H9 (cell line): ENCODE data around the gene SLC35A5. TPM values are rescaled to one million over a fixed set of nuclear protein-coding genes. Genes with fewer than 3 reads are reported as not detected.

ENCODE experiments used
- DNase-seq: peaks from one replicate; pipeline ENCODE4 v3.0.0-alpha.2; 2017
- H2AFZ ChIP-seq: one replicate; pipeline ENCODE4 v1.6.1; 2013; ENCODE audit warnings: mild to moderate bottlenecking, low read length, control low read depth, moderate library complexity
- H2AK5ac ChIP-seq: 2 replicates; pipeline ENCODE4 v1.6.1; 2013; ENCODE audit warnings: low read length, control low read depth, mixed read lengths; ENCODE audit not compliant: insufficient read length
- H2BK120ac ChIP-seq: one replicate; pipeline ENCODE4 v1.6.1; 2013; ENCODE audit warnings: low read depth, mild to moderate bottlenecking, low read length, control low read depth, inconsistent platforms; ENCODE audit not compliant: poor library complexity, severe bottlenecking
- H2BK12ac ChIP-seq: 2 replicates; pipeline ENCODE4 v1.6.1; 2013; ENCODE audit warnings: low read length, control low read depth, mixed read lengths, low read depth; ENCODE audit not compliant: insufficient read length
- H2BK15ac ChIP-seq: 2 replicates; pipeline ENCODE4 v1.6.1; 2013; ENCODE audit warnings: low read depth, low read length, control low read depth
- H2BK20ac ChIP-seq: one replicate; pipeline ENCODE4 v1.6.1; 2013; ENCODE audit warnings: low read depth, mild to moderate bottlenecking, low read length, control low read depth, inconsistent platforms; ENCODE audit not compliant: poor library complexity, severe bottlenecking
- H2BK5ac ChIP-seq: 2 replicates; pipeline ENCODE4 v1.6.1; 2013; ENCODE audit warnings: low read length, control low read depth, mixed read lengths; ENCODE audit not compliant: insufficient read length
- H3K14ac ChIP-seq: 2 replicates; pipeline ENCODE4 v1.6.1; 2013; ENCODE audit warnings: low read length, control low read depth; ENCODE audit not compliant: insufficient read depth
- H3K18ac ChIP-seq: 2 replicates; pipeline ENCODE4 v1.6.1; 2013; ENCODE audit warnings: low read depth, mild to moderate bottlenecking, mixed read lengths, low read length, control low read depth; ENCODE audit not compliant: insufficient read length
- H3K23ac ChIP-seq: 2 replicates; pipeline ENCODE4 v1.6.1; 2013; ENCODE audit warnings: low read length, control low read depth, mixed read lengths, low read depth; ENCODE audit not compliant: insufficient read length
- H3K23me2 ChIP-seq: 2 replicates; pipeline ENCODE4 v1.6.1; 2013; ENCODE audit warnings: low read depth, mild to moderate bottlenecking, mixed read lengths, low read length, control low read depth; ENCODE audit not compliant: insufficient read length, poor library complexity, severe bottlenecking
- H3K27ac ChIP-seq: 2 replicates; pipeline ENCODE4 v1.5.1; 2013; ENCODE audit warnings: low read length, control low read depth, mixed read lengths, low read depth; ENCODE audit not compliant: insufficient read length
- H3K27me3 ChIP-seq: 2 replicates; pipeline ENCODE4 v1.6.1; 2013; ENCODE audit warnings: low read length, control low read depth, inconsistent platforms; ENCODE audit not compliant: insufficient read depth
- H3K4ac ChIP-seq: 2 replicates; pipeline ENCODE4 v1.6.1; 2013; ENCODE audit warnings: low read depth, mild to moderate bottlenecking, control low read depth, inconsistent platforms, low read length, moderate library complexity
- H3K4me1 ChIP-seq: 2 replicates; pipeline ENCODE4 v1.6.1; 2013; ENCODE audit warnings: low read length, control low read depth, inconsistent platforms; ENCODE audit not compliant: insufficient read depth
- H3K4me2 ChIP-seq: 2 replicates; pipeline ENCODE4 v1.6.1; 2013; ENCODE audit warnings: low read length, control low read depth, mixed read lengths; ENCODE audit not compliant: insufficient read length, insufficient read depth
- H3K56ac ChIP-seq: 2 replicates; pipeline ENCODE4 v1.6.1; 2013; ENCODE audit warnings: low read depth, mild to moderate bottlenecking, mixed read lengths, low read length, control low read depth; ENCODE audit not compliant: insufficient read length
- H3K79me1 ChIP-seq: 2 replicates; pipeline ENCODE4 v1.6.1; 2013; ENCODE audit warnings: low read depth, mild to moderate bottlenecking, moderate library complexity, low read length, control low read depth, inconsistent platforms; ENCODE audit not compliant: insufficient read depth, poor library complexity, severe bottlenecking
- H3K79me2 ChIP-seq: 2 replicates; pipeline ENCODE4 v1.6.1; 2013; ENCODE audit warnings: low read length, control low read depth, inconsistent platforms; ENCODE audit not compliant: insufficient read depth
- H3K9ac ChIP-seq: 2 replicates; pipeline ENCODE4 v1.6.1; 2013; ENCODE audit warnings: low read length, control low read depth, mixed read lengths; ENCODE audit not compliant: insufficient read length; ENCODE audit errors: extremely low read depth
- H3K9me3 ChIP-seq: one replicate; pipeline ENCODE4 v1.6.1; 2013; ENCODE audit warnings: low read depth, low read length, inconsistent platforms; ENCODE audit not compliant: control insufficient read depth
- H3T11ph ChIP-seq: one replicate; pipeline ENCODE4 v1.6.1; 2013; ENCODE audit warnings: mild to moderate bottlenecking, low read length, control low read depth, inconsistent platforms
- H4K20me1 ChIP-seq: one replicate; pipeline ENCODE4 v1.6.1; 2013; ENCODE audit not compliant: control insufficient read depth, insufficient read length, insufficient read depth
- H4K5ac ChIP-seq: 2 replicates; pipeline ENCODE4 v1.6.1; 2013; ENCODE audit warnings: low read depth, mild to moderate bottlenecking, mixed read lengths, low read length, control low read depth; ENCODE audit not compliant: insufficient read length
- H4K8ac ChIP-seq: replicated peaks from 2 replicates; pipeline ENCODE4 v1.6.1; 2013; ENCODE audit warnings: low read length, control low read depth, mixed read lengths, low read depth; ENCODE audit not compliant: insufficient read length
- H4K91ac ChIP-seq: 2 replicates; pipeline ENCODE4 v1.6.1; 2013; ENCODE audit warnings: low read depth, mild to moderate bottlenecking, moderate library complexity, mixed read lengths, low read length, control low read depth; ENCODE audit not compliant: insufficient read length
- H3K27ac Mint-ChIP-seq, 3 experiments: 2 replicates in 2 of 3; 3 replicates in 1 of 3; pipeline ENCODE4 v1.8.0; 2020 to 2021; ENCODE audit warnings: mixed read lengths in 3 of 3, mild to moderate bottlenecking in 1 of 3, moderate library complexity in 1 of 3
- H3K27me3 Mint-ChIP-seq: 2 replicates; pipeline ENCODE4 v1.8.0; 2021; ENCODE audit warnings: low read depth, mild to moderate bottlenecking, moderate library complexity, mixed read lengths
- H3K36me3 Mint-ChIP-seq, 3 experiments: 2 replicates in 2 of 3; 3 replicates in 1 of 3; pipeline ENCODE4 v1.8.0; 2020 to 2021; ENCODE audit warnings: low read depth in 3 of 3, mixed read lengths in 3 of 3; ENCODE audit not compliant: insufficient read depth in 1 of 3
- H3K4me1 Mint-ChIP-seq, 2 experiments: 2 replicates each; pipeline ENCODE4 v1.8.0; 2020; ENCODE audit warnings: mixed read lengths in 2 of 2
- H3K4me3 Mint-ChIP-seq, 2 experiments: 2 replicates in 1 of 2; 3 replicates in 1 of 2; pipeline ENCODE4 v1.8.0; 2020 to 2021; ENCODE audit warnings: mild to moderate bottlenecking in 2 of 2, mixed read lengths in 2 of 2, moderate library complexity in 1 of 2
- H3K9me3 Mint-ChIP-seq, 2 experiments: 2 replicates in 1 of 2; 3 replicates in 1 of 2; pipeline ENCODE4 v1.8.0; 2020; ENCODE audit warnings: mild to moderate bottlenecking in 2 of 2, mixed read lengths in 2 of 2, moderate library complexity in 1 of 2
- CTCF ChIP-seq: fragments of 200-600 bp; sonication (generic); conservative IDR thresholded peaks from 3 replicates; pipeline ENCODE4 v1.8.0; 2021; ENCODE audit warnings: antibody characterized with exemption, mild to moderate bottlenecking
- WGBS: extraction: QIAGEN DNeasy Blood & Tissue Kit; methylation state at CpG from one replicate; pipeline ENCODE4 v1.1.7; 2013; ENCODE audit warnings: missing lambda C conversion rate, low lambda C conversion rate, mixed read lengths; ENCODE audit not compliant: insufficient read length; ENCODE audit errors: extremely low coverage; 5-methylcytosine and 5-hydroxymethylcytosine counted together
- total RNA-seq: library from RNA; stranded (reverse); gene quantifications from 2 replicates; pipeline ENCODE4 v1.2.1, GENCODE V29; 2021

SLC35A5 gene
- total RNA-seq, 1 experiment from 2014 or later: 40.0 TPM

GRCh38 chr3:112560721-112561483, 943 bp upstream of the SLC35A5 start:
- Histone ChIP-seq H2AK5ac (no peak overlapping the region), H3K18ac (no peak overlapping the region), H2AFZ (no peak overlapping the region), H3K9me3 (no peaks in the 10 kb centered on the region), H3K79me2 (peaks cover 4% of the 10 kb centered on the region; the same call in 1 of the 2 replicates), H3K23me2 (peaks cover 5% of the 10 kb centered on the region), H3K23ac (no peak overlapping the region), H3T11ph (no peak overlapping the region), H2BK20ac (no peak overlapping the region), H3K79me1 (no peaks in the 10 kb centered on the region), H4K5ac (no peak overlapping the region), H3K27me3 (no peaks in the 10 kb centered on the region), H4K20me1 (no peaks in the 10 kb centered on the region), H2BK5ac (no peak overlapping the region), H3K56ac (no peak overlapping the region), H3K27ac (no peak overlapping the region), H2BK15ac (no peak overlapping the region), H3K4me1 (no peaks in the 10 kb centered on the region), H4K8ac (no peak overlapping the region), H3K14ac (no peak overlapping the region), H4K91ac (no peak overlapping the region), H2BK120ac (no peak overlapping the region), H3K4ac (no peak overlapping the region), H3K4me2 (peak overlapping the region; percentile 74), H3K9ac (peak overlapping the region; percentile 69), H2BK12ac (no peak overlapping the region)
- peaks cover 35 to 41% of the 10 kb centered on the region in 2 experiments for H3K4me1 Mint-ChIP-seq
- peak overlapping the region; percentile 88 to 96 (median 93); a peak in 6 of 7 replicates for H3K27ac Mint-ChIP-seq
- WGBS: no CpG with 5 or more reads among the region's 29 CpGs
- H3K36me3 Mint-ChIP-seq: peaks cover 14 to 23% (median 23%) of the 10 kb centered on the region in 3 experiments
- TF ChIP-seq CTCF: no peak
- H3K4me3 Mint-ChIP-seq: peak overlapping the region; percentile 90 to 98
- H3K27me3 Mint-ChIP-seq: no peaks in the 10 kb centered on the region
- peak; percentile 68 for DNase-seq
- peaks cover 0 to 5% of the 10 kb centered on the region in 2 experiments; a peak in 3 of 5 replicates for H3K9me3 Mint-ChIP-seq
